ENCODE data around the gene THADA.

Gene THADA

DNA sequence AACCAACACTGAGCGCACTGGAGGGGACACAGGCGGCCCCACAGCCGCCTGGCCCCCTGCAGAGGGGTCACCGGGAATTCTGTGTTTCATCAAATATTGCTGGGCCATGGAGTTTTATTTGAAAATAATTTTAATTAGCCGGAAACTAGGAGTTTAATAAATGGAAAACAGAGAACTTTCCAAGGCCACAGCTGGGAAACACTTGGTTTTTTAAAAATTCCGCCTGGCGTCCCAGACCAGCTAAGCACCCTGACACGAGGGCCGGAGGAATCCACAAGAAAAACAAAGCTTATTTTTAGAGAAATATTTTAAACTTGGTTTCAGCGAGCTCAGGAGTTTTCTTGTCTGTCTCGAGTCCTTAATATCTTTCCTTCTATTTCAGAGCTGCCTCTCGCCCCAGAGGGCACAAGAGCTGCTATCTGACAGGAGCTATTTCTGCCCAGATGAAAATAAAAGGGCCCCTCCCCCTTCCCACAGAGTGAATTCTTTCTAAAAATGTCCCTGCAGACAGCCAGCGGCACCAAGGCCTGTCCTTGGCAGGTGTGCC is 377.6 kb downstream of the THADA start:
- Histone ChIP-seq H3K9me3 (ENCODE audit: insufficient read depth, low read length) (no peaks in the 10 kb centered on the region), H3K4me1 (ENCODE audit: insufficient read depth, insufficient read length) (no peaks in the 10 kb centered on the region), H3K36me3 (ENCODE audit: insufficient read depth, insufficient read length, low read length) (peaks cover 9% of the 10 kb centered on the region), H3K27me3 (ENCODE audit: insufficient read depth, insufficient read length) (no peaks in the 10 kb centered on the region), H3K4me3 (ENCODE audit: insufficient read length, low read depth) (peak overlapping the region; percentile 53), H3K9ac (ENCODE audit: insufficient read length, low read depth) (peak overlapping the region; percentile 87)
- no peak for DNase-seq (ENCODE audit: low read depth, low spot score)
- TF ChIP-seq ZNF274 (IDR thresholded peaks at IDR 0.05; ENCODE audit: low read depth, low read length) (no peak), YY1 (IDR thresholded peaks at IDR 0.05; ENCODE audit: insufficient read depth, insufficient read length) (no peak), SUZ12 (IDR thresholded peaks at IDR 0.05; ENCODE audit: extremely low read depth, insufficient read depth, insufficient read length) (no peak)

DNA sequence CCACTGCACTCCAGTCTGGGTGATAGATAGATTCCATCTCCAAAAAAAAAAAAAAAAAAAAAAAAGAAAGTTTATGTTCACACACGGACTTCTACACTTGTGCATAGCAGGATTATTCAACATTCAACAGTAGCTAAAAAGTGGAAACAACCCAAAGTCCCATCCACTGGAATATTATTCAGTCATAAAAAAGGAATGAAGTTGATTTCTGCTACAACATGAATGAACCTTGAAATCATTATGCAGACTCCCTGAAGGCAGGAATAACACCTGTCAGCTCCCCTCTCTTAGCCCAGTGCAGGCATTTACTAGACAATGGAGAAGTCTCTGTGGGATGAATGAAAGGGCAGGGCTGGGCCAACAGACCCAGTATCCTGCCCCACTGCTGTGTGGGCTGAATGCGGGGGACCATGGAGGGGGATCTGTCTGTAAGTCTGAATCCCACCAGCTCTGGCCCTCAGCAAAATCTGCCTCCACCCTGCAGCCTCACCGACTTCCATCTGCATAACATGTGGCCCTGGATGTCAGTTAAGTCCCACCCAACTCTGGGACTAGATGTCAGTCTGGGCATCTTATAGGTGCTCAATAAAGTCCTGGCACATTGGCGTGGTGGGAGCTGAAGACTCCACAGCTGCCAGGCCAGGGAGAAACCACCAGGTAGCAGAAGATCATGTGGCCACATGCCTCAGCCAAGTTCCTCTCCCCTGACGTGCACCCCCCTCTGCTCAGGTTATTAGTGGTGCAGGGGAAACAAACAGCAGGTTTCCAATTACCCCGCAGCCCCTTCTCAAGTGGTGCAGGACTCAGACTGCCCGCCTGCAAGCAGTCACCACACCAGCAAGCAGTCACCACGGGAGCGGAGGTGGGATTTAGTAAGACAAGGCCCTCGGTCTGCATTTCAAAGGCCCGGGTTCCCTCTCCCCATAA is 378.3 kb downstream of the THADA start:
- H3K4me1 ChIP-seq (ENCODE audit: insufficient read depth, insufficient read length): peaks cover 4% of the 10 kb centered on the region

DNA sequence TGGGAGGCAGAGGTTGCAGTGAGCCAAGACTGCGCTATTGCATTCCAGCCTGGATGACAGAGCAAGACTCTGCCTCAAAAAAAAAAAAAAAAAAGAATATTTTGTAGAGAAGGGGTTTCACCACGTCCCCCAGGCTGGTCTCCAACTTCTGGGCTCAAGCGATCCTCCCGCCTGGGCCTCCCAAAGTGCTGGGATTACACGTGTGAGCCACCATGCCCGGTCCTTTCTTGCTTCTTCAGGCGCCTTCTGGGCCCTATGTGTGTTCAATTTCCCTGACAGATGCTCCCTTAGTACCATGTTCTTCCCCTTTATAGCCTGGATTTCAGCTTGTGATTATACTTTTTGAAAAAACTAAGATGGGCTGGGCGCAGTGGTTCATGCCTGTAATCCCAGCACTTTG is 379.2 kb downstream of the THADA start:
- Histone ChIP-seq H3K9me3 (ENCODE audit: insufficient read depth, low read length) (no peaks in the 10 kb centered on the region), H3K4me3 (ENCODE audit: insufficient read length, low read depth) (no peak overlapping the region), H3K4me1 (ENCODE audit: insufficient read depth, insufficient read length) (peaks cover 4% of the 10 kb centered on the region), H3K36me3 (ENCODE audit: insufficient read depth, insufficient read length, low read length) (no peaks in the 10 kb centered on the region), H3K27me3 (ENCODE audit: insufficient read depth, insufficient read length) (no peaks in the 10 kb centered on the region), H3K9ac (ENCODE audit: insufficient read length, low read depth) (no peak overlapping the region)
- TF ChIP-seq YY1 (IDR thresholded peaks at IDR 0.05; ENCODE audit: insufficient read depth, insufficient read length): no peak
- no peak for TF ChIP-seq ZNF274 (IDR thresholded peaks at IDR 0.05; ENCODE audit: low read depth, low read length)
- TF ChIP-seq SUZ12 (IDR thresholded peaks at IDR 0.05; ENCODE audit: extremely low read depth, insufficient read depth, insufficient read length): no peak
- no peak for DNase-seq (ENCODE audit: low read depth, low spot score)

More for the DNA sequence above, 378.3 kb downstream of the THADA start:
- no peaks in the 10 kb centered on the region for H3K27me3 ChIP-seq (ENCODE audit: insufficient read depth, insufficient read length)
- H3K9me3 ChIP-seq (ENCODE audit: insufficient read depth, low read length): no peaks in the 10 kb centered on the region
- peak; percentile 96 for DNase-seq (ENCODE audit: low read depth, low spot score)
- TF ChIP-seq ZNF274 (IDR thresholded peaks at IDR 0.05; ENCODE audit: low read depth, low read length): no peak
- no peak for TF ChIP-seq YY1 (IDR thresholded peaks at IDR 0.05; ENCODE audit: insufficient read depth, insufficient read length)
- no peak for TF ChIP-seq SUZ12 (IDR thresholded peaks at IDR 0.05; ENCODE audit: extremely low read depth, insufficient read depth, insufficient read length)
- no peak overlapping the region for H3K4me3 ChIP-seq (ENCODE audit: insufficient read length, low read depth)
- H3K9ac ChIP-seq (ENCODE audit: insufficient read length, low read depth): peak overlapping the region; percentile 63
- H3K36me3 ChIP-seq (ENCODE audit: insufficient read depth, insufficient read length, low read length): peaks cover 2% of the 10 kb centered on the region

DNA sequence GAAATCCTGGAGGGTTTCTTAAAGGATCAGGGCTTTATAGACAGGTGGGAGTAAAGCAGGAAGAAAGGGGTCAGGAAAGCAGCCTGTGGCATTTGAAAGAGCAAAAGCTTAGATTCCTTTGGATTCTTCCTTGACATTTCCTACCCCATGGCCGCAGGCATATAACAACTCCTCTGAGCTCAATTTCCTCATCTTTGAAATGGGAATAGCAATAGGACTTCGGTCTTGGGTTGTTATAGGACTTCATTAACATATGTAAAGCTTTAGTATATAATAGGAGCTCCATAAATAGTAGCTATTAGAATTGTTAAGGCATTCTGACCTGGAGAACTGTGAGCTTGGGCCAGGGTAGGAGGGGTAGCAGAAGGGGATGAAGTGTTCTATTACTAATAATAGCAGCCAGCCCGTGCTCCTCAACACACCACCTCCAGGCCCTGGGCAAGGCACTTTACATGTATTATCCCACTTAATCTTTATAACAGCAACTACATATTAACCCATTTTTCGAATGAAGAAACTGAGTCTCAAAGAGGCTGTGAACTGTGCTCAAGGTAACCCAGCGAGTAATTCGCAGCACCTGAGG is 380.1 kb downstream of the THADA start:
- H3K4me3 ChIP-seq (ENCODE audit: insufficient read length, low read depth): no peak overlapping the region
- no peaks in the 10 kb centered on the region for H3K36me3 ChIP-seq (ENCODE audit: insufficient read depth, insufficient read length, low read length)
- no peaks in the 10 kb centered on the region for H3K9me3 ChIP-seq (ENCODE audit: insufficient read depth, low read length)
- DNase-seq (ENCODE audit: low read depth, low spot score): no peak
- H3K9ac ChIP-seq (ENCODE audit: insufficient read length, low read depth): no peak overlapping the region
- TF ChIP-seq YY1 (IDR thresholded peaks at IDR 0.05; ENCODE audit: insufficient read depth, insufficient read length) (no peak), SUZ12 (IDR thresholded peaks at IDR 0.05; ENCODE audit: extremely low read depth, insufficient read depth, insufficient read length) (no peak), ZNF274 (IDR thresholded peaks at IDR 0.05; ENCODE audit: low read depth, low read length) (no peak)
- no peaks in the 10 kb centered on the region for H3K27me3 ChIP-seq (ENCODE audit: insufficient read depth, insufficient read length)
- peaks cover 4% of the 10 kb centered on the region for H3K4me1 ChIP-seq (ENCODE audit: insufficient read depth, insufficient read length)

DNA sequence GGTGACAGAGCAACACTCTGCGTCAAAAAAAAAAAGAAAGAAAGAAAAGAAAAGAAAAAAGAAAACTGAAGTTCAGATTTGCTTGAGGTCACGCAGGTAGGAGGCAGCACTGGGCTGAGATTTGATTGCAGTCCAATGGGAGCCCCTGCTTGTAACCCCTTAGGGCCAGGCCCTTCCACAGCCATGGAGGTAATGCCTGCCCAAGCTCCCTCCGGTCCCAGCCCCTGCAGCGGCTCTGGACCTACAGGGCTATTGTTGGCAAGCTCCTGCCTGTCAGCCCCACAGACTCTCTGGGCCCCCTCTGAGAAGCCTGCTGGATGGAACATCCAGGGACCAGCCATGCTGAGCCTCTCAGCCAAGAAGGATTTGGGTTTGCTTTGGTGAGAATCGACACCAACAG is 381.6 kb downstream of the THADA start:
- H3K4me1 ChIP-seq (ENCODE audit: insufficient read depth, insufficient read length): peaks cover 4% of the 10 kb centered on the region
- H3K9me3 ChIP-seq (ENCODE audit: insufficient read depth, low read length): no peaks in the 10 kb centered on the region
- no peaks in the 10 kb centered on the region for H3K36me3 ChIP-seq (ENCODE audit: insufficient read depth, insufficient read length, low read length)
- DNase-seq (ENCODE audit: low read depth, low spot score): no peak
- no peak overlapping the region for H3K9ac ChIP-seq (ENCODE audit: insufficient read length, low read depth)
- H3K4me3 ChIP-seq (ENCODE audit: insufficient read length, low read depth): no peak overlapping the region
- H3K27me3 ChIP-seq (ENCODE audit: insufficient read depth, insufficient read length): no peaks in the 10 kb centered on the region
- TF ChIP-seq ZNF274 (IDR thresholded peaks at IDR 0.05; ENCODE audit: low read depth, low read length) (no peak), SUZ12 (IDR thresholded peaks at IDR 0.05; ENCODE audit: extremely low read depth, insufficient read depth, insufficient read length) (no peak), YY1 (IDR thresholded peaks at IDR 0.05; ENCODE audit: insufficient read depth, insufficient read length) (no peak)

DNA sequence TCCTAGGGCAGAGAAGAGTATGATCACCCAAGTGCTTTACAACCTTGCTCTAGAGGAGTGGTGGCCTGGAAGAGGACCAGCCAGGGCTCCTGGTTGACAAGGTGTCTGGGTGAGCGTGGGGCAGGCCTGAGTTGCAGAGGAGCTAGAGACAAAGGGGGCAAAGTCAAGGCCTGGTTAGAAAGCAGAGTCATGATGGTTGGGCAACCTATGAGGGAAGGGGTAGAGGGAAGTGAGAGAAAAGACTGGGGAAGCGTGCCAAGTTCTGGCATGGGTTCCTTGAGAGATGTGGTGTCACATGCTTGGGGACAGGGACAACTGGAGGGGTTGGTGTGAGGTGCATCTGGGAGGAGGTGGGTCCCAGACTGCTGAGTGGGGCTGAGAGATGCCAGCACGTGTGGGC is 382.9 kb downstream of the THADA start:
- Histone ChIP-seq H3K9me3 (ENCODE audit: insufficient read depth, low read length) (no peaks in the 10 kb centered on the region), H3K4me3 (ENCODE audit: insufficient read length, low read depth) (no peak overlapping the region), H3K27me3 (ENCODE audit: insufficient read depth, insufficient read length) (no peaks in the 10 kb centered on the region), H3K36me3 (ENCODE audit: insufficient read depth, insufficient read length, low read length) (no peaks in the 10 kb centered on the region), H3K4me1 (ENCODE audit: insufficient read depth, insufficient read length) (peaks cover 4% of the 10 kb centered on the region), H3K9ac (ENCODE audit: insufficient read length, low read depth) (no peak overlapping the region)
- TF ChIP-seq SUZ12 (IDR thresholded peaks at IDR 0.05; ENCODE audit: extremely low read depth, insufficient read depth, insufficient read length): no peak
- no peak for TF ChIP-seq YY1 (IDR thresholded peaks at IDR 0.05; ENCODE audit: insufficient read depth, insufficient read length)
- no peak for TF ChIP-seq ZNF274 (IDR thresholded peaks at IDR 0.05; ENCODE audit: low read depth, low read length)
- no peak for DNase-seq (ENCODE audit: low read depth, low spot score)

Measured in NT2/D1 (cell line).